Middle frontal gyrus (tissue), 1 donor: ENCODE measurements around the gene BCAT1.
"Not testable (repeated sequence)": the region's sequence is repeated elsewhere in the genome, so short reads cannot be mapped to it uniquely, and the experiment has no call there.

Experiments used
- DNase-seq: peaks from one replicate; pipeline ENCODE4 v3.0.0-alpha.2; 2015; ENCODE audit warnings: low spot score; ENCODE audit errors: extremely low spot score

Gene BCAT1

DNA sequence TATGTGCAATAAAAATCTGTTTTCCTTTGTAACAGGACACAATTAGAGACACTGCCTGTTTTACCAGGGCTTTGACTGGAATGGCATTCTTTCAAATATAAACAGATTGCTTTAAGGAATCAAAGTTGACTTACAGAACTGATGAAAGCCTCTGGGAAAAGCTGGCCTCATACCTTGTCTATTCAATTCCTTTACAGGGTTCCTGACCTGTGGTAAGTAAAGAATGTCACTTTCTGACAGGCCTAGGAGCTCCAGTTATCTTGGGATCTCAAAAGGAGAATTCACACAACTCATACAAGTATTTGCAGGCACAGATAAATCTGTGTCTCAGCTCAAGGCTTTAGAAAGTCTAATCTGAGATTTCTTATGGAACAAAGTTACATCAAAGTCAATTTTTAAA, 88.4 kb downstream of the BCAT1 start:
- no peak for DNase-seq

DNA sequence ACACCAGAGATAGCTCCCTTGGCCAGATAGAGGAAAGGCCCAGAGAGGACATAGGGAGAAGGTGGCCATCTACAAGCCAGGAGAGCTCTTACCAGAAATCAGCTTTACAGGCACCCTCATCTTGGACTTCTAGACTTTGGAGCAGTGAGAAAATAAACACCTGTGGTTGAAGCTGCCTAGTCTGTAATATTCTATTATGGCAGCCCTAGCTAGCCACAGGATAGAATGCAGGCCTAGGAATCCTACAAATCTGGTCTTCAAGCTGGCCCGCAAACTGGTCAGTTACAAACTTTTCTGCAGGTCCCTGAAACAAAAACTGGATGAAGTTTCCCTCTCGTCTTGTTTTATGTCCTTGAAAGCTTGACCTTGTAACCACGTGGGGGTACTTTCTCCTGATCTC, 92.4 kb downstream of the BCAT1 start:
- DNase-seq = no peak

DNA sequence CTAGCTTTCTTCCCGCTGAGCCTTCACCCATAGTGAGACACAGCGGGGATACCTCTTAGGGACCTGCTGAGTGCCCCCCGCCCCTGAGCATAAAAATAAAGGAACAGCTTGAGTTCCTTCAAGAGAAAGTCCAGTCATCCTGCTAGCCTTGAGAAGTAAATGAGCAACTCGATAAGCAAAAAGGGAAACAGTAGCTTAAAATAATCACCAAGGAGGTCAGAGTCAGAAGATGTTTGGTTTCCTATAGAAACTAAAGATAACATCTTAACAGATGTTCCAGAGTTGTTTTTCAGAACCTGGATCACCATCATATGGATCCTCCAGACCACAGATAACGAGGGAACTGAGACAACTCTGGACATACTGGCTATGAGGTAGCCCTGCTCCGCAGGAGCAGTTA, 94.0 kb downstream of the BCAT1 start:
- no peak for DNase-seq

DNA sequence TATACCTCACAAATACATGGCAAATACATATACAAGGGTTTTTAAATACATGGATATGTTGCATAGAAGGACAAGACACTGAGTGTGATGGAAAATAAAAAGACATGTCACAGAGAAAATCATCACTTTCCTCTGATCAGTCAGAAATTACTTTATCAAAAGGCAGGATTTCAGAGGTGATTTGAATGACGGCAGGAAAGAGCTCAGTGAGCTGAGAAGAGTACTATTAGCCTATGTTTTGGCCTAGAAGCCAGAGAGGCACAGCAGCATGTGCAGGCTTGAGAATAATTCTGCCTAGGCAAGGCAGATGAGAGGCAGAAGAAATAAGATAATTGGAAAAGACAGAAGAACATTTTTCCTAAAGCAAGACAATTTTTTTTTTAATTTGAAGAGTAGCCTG, 94.9 kb downstream of the BCAT1 start:
- DNase-seq = no peak

DNA sequence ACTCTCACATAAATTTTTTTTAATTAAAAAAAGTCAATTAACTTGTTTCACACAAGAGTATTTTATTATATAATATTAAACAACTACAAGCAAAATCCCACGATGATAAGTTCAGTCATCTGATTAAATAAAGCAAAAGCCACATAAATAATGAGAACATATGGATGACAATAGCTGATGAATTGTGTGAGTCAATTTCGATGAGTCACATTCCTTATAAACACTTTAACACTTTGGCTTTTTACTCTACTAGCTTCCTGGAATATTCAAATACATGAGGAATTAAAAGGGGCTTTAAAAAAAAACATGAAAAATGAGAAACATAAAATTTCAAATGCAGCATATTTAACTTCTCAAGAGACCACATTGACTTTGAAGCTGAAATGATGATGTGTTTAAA, 95.3 kb downstream of the BCAT1 start:
- no peak for DNase-seq

DNA sequence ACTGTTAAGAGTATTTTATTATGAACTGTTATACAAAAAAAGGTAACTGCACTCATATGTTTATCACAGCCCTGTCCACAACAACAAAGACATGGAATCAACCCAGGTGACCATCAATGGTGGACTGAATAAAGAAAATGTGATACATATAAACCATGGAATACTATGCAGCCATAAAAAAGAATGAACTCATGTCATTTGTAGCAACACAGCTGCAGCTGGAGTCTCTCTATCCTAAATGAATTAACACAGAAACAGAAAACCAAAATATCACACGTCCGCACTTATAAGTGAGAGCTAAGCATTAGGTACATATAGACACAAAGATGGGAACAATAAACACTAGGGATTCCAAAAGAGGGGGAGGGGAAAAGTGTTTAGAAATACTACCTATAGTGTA, 95.8 kb downstream of the BCAT1 start:
- DNase-seq = no peak

DNA sequence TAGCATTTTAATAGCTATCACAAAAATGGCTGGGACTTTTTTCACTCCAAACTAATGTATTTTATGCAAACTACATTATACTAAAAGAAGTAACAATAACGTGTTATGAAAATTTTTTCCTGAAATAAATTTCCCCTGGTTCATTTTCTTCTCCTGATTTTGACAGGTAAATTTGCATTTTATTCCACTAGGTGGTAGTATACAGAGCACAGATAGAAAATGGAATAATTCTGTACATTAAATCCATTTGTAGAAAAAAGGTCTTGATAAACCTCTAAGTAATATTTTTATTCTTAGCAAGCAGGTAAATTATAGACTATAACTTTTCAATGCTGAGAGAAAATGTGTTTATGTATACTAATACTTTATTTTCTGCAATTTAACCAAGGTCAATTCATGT, 96.5 kb downstream of the BCAT1 start:
- no peak for DNase-seq

DNA sequence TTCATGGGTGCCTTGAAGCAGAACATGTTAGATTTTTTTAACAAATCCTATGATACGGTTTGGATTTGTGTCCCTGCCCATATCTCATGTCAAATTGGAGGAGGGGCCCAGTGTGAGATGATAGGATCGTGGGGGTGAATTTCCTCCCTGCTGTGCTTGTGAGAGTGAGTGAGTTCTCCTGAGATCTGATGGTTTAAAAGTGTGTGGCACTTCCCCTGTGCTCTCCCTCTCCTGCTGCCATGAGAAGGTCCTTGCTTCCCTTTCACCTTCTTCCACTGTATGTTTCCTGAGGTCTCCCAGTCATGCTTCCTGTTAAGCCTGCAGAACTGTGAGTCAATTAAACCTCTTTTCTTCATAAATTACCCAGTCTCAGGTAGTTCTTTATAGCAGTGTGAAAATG, 97.0 kb downstream of the BCAT1 start:
- DNase-seq = not testable (repeated sequence)

DNA sequence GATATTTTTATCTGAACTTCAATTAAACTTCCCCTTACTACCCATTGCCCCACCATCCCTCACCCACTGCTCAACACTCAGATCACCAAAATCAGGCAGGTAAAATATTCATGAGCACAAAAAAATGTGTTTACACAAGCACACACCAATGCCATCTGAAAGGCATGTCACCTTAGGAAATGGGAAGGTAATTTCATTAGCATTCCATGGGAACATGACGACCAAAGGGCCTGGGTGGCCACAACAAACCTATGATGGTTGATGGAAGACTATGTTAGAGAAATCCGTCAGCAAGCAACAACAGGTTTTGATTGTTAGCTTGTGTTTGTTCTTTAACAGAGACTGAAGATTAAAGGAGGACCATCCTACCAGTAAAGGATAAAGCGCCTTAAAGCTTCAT, 97.6 kb downstream of the BCAT1 start:
- no peak for DNase-seq

DNA sequence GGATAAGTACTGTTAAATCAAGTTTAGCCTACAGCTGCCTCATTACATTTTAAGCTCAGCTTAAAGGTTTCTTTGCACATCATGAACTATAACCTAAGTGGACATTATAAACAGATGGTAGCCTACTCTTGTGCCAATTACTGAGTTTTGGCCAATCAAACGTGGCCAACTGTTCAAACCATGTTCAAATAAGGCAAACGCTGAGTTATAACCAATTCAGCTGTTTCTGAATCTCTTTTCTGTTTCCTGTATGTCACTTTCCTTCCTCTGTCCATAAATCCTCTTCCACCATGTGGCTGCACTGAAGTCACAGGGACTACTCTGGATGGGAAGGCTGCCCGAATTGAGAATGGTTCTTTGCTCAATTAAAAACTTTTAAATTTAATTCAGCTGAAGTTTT, 98.4 kb downstream of the BCAT1 start:
- no peak for DNase-seq

DNA sequence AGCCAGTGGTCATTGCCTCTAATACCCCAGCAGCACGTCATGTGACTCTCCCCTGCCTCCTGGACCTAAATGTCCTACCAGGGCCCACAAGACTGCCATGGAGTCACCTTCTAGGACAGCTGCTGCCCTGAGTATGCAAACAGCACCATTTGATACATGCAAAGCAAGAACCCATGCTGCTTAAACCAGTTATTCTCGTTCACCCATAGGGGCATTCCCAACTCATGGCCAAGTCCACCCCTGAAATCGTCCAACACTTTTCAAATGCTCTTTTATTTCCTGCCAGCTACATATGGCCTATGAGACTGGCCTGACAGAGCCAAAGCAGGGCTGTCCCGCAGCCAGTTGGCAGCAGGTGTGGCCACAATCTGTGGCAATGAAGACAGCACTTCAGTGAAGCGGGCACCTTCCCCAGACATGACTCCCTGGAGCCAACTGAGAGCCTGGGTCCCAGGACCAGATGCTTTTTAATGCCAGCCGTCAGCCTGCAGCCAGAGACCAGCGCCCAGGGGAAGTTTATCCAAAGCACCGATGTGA, 99.9 kb downstream of the BCAT1 start:
- DNase-seq = no peak

DNA sequence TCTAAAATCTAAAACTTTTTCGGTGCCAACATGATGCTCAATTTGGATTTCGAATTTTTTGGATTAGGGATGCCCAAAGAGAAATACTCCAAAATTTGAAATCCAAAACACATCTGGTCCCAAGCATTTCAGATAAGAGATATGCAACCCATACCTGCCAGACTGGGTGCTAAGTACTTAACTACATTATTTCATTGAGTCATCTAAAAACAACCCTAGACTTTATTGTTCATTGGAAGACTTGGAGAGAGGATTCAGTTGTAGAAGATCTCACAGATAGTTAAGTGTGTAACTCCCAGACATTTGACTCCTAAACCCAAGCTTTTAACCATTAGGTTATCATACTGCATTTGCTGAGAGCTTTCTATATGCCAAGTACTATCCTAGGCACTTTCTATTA, 102.2 kb downstream of the BCAT1 start:
- no peak for DNase-seq

DNA sequence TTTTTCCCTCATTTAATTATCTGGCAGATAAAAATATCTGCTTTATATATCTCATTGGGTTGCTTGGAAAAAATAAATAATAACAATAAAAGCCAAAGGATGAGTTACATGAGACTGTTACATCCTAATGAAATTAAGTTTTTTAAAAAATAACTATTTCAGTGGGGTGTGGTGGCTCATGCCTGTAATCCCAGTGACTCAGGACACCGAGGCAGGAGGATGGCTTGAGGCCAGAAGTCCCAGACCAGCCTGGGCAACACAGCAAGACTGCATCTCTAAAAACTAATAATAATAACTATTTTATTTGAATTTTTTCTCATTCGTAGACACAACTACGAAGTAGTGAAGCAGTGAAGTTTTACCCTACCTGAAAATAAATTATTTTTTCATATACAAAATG, 103.3 kb downstream of the BCAT1 start:
- DNase-seq = no peak

DNA sequence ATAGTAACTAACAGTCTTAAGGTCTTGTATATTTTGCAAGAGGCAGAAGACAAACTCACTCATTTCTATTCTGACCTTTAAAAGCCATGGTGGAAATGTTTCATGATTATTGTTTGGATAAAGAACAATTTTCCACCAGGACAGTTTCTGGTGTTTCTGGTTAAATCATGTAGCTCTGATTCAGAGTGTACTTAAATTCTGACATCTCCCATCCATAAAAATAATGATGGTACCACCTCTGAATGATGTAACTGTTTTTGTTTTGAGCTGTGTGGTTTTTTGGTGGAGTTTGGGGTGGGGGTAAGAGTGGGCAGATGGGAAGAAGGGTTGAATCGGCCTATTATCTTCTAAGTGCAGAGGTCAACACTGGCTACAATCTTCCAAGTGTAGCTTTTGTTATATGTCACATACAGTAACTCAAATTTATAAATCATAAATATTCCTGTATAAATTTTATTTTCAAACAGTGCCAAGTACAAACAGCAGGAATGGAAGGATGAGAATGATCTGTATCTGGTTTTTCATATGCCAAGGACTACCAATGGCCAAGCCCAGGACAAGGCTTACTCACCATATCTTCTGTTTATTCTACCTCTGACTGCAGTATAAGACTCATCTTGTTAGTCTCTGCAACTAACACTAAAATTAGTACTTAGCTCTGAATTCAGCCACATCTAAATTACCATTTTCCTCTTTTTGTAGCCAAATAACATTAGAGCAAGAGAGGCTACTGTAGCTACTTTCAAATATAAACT, 108.7 kb downstream of the BCAT1 start:
- no peak for DNase-seq

DNA sequence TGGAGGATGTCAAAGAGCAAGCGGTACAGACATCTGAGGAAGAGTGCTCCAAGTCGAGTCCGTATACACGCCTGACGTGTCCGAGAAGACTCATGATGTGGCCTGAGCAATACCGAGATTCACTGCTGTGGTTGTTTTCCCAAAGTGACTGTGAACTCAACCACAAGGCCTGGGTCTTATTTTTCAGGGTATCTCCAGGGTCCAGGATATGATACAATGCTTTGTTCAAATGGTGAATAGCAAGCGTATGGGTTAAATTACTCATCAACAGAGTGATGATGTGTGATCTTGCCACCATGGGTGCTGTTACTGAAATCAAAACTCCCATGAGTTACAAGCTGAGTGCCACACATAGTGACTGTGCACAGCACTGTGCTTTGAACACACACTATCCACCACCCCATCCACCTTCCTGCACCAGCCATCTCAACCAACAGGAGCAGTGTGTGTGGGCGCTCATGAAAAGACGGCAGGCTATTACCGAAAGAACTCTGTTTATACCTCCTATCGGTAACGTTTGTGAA, 109.6 kb downstream of the BCAT1 start:
- no peak for DNase-seq

DNA sequence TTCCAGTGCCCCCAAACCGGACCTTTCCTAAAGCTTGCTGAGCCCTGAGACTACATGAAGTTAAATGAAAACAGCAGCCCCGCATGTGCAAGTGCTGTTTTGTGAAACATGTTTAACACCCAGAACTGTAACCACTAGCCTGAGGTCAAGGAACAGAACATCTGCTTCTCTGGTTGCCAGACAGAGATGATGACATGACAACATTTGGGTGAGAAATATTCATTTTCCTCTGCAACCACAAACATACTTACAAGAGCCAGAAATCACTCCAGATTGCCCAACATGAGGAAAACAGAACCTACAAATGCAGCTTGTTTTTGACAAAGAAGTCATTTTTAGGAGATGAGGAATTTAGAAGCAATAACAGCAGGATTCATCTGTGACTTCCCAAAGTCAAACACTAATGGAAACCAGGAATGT, 110.4 kb downstream of the BCAT1 start:
- DNase-seq = no peak

DNA sequence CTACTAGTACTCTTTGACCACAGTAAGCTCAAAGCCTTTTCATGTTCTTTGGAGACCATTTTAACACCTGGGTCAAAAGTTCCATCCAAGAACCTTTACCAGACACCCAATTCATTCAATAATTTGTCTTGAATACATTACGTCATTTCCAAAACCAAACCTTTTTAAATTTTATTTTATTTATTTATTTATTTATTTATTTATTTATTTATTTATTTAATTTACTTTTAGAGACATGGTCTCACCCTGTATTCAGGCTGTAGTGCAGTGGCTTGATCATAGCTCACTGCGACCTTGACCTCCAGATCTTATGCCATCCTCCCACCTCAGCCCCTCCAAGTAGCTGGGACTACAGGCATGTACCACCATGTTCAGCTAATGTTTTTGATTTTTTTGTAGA, 113.5 kb downstream of the BCAT1 start:
- no peak for DNase-seq

DNA sequence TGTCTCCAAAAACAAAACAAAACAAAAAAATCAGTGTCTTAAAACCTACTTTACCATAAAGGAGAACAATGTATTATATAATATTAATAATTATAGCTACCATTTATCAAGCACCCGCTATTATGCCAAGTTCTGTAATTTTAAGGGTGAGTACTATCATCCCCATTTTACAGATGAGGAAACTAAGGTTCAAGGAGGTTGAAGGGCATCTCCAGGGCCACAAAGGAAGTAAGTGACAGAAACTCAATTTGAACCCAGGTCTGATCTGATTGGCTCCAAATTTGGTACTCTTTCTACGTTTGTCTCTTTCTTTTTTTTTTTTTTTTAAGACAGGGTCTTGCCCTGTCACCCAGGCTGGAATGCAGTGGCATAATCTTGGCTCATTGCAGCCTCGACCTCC, 115.4 kb downstream of the BCAT1 start:
- no peak for DNase-seq

DNA sequence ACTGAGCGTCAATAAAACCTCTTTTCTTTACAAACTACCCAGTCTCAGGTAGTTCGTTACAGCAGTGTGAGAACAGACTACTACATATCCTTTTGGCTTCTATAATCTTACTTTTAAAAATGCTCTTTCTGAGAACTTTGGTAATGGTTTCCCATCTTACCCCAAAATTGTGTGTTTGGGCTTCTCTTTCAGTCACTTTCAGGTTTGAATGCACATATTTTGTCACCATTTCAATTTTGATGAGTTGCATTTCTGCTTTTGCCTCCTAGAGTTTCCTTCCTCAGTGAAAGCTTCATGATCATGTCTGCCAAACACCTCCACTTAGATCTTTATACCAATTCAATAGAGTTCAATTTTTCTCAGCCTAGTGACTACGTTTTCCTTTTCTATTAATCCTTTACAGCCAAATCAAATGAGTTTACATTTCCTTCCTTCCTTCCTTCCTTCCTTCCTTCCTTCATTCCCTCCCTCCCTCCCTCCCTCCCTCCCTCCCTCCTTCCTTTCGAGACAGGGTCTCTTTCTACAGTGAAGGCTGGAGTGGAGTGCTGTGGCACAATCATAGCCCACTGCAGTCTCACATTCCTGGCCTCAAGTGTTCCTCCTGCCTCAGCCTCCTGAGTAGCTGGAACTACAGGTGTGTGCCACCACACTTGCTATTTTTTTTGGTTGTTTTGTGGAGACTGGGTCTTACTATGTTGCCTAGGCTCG, 124.9 kb downstream of the BCAT1 start:
- no peak for DNase-seq

DNA sequence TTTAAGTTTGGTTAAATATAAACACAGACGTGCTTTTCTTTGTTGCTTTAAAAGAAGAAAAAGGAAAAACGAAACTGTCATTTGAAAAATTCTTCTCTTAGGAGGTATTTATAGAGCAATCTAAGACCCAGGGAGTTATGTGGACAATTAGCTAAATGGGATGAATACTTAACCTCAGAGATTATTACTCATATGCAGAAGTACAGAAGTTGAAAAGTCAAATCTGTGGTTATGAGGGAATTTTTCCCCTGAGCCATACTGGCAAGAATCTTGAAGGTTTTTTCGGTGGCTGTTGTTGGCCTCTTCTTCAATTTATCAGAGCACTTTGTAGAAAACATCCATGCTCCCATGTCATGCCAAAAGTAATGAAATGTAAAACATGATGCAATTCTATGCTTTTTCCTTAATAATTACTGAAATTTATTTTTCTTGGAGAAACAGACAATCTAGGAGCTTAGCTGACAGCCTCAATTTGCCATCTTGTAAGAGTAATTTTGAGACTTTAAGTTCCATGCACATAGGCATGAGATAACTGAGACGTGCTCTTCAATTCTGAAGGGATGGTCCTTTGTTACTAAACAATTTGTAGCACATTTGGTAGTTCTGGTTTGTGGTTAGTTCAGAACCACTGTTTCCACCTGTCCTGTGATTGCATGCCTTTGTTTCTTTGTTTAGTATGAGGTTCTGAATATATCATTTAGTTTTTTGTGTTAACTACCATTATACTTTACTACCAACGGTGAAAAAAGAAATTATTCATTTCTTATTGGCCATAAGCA, 126.6 kb downstream of the BCAT1 start:
- DNase-seq = no peak

DNA sequence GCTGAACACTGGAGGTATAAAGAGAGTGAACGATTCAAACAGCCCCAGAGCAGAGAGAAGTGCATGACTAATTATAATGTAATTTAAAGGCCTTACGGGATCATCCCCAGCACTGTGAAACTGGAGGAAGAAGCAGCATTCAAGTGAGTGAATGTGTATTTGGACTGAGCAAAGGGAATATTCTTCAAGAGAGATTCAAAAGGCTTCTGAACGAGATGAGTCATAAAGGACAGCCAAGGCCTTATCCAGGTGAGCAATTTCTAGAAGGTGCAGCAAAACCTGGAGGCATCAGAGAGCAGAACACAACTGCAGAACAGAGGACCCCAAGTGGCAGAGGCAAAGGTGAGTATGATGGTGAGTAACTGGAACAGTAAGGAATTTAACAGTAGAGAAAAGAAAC, 127.2 kb downstream of the BCAT1 start:
- no peak for DNase-seq

DNA sequence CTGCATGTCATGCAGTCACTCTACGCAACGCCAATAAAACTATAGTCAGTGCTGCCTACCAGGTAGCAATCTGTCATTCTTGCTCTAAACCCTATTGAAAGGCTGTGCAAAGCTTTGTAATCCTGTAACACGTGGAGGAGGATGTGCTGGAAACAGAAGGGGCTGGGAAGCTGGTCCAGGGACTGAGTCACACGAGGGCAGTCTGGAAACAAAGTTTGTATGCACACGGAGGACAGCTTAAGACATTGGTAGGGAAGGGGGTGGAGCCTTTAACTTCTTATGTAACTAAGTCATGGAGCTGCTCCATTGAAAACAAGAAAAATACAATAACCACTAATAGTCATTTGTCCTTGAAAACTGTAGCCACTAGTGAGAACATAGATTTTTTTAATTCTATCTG, 128.0 kb downstream of the BCAT1 start:
- DNase-seq = no peak
